Measurements from ENCODE around the gene LRRC27. TPM values are rescaled to one million over a fixed set of nuclear protein-coding genes. Genes with fewer than 3 reads are reported as not detected.
A peak's percentile ranks its signal among the peaks of the same experiment; 100 is the strongest.

Gene LRRC27
- total RNA-seq, 2 donors from 2014 or later = 5.8 to 6.1 TPM

- Histone ChIP-seq H3K4me1 (peaks cover 45% of the 10 kb centered on the region), H3K9me3 (no peaks in the 10 kb centered on the region), H3K4me3 (no peak overlapping the region), H3K27me3 (no peaks in the 10 kb centered on the region), H3K27ac (peak overlapping the region; percentile 71), H3K36me3 (no peaks in the 10 kb centered on the region), H3K9ac (ENCODE audit: low read depth in 2 of 2, low read length in 2 of 2) (peak overlapping the region; percentile 59 to 80)
- peak; percentile 92 for DNase-seq
- TF ChIP-seq, protein P1, sequence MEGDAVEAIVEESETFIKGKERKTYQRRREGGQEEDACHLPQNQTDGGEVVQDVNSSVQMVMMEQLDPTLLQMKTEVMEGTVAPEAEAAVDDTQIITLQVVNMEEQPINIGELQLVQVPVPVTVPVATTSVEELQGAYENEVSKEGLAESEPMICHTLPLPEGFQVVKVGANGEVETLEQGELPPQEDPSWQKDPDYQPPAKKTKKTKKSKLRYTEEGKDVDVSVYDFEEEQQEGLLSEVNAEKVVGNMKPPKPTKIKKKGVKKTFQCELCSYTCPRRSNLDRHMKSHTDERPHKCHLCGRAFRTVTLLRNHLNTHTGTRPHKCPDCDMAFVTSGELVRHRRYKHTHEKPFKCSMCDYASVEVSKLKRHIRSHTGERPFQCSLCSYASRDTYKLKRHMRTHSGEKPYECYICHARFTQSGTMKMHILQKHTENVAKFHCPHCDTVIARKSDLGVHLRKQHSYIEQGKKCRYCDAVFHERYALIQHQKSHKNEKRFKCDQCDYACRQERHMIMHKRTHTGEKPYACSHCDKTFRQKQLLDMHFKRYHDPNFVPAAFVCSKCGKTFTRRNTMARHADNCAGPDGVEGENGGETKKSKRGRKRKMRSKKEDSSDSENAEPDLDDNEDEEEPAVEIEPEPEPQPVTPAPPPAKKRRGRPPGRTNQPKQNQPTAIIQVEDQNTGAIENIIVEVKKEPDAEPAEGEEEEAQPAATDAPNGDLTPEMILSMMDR (IDR thresholded peaks at IDR 0.05) = no peak
- intact Hi-C loops (cut with DNase I) = no loop called here
Measured at GRCh38 chr10:132418527-132419416, 86.8 kb downstream of the LRRC27 start.

DNA sequence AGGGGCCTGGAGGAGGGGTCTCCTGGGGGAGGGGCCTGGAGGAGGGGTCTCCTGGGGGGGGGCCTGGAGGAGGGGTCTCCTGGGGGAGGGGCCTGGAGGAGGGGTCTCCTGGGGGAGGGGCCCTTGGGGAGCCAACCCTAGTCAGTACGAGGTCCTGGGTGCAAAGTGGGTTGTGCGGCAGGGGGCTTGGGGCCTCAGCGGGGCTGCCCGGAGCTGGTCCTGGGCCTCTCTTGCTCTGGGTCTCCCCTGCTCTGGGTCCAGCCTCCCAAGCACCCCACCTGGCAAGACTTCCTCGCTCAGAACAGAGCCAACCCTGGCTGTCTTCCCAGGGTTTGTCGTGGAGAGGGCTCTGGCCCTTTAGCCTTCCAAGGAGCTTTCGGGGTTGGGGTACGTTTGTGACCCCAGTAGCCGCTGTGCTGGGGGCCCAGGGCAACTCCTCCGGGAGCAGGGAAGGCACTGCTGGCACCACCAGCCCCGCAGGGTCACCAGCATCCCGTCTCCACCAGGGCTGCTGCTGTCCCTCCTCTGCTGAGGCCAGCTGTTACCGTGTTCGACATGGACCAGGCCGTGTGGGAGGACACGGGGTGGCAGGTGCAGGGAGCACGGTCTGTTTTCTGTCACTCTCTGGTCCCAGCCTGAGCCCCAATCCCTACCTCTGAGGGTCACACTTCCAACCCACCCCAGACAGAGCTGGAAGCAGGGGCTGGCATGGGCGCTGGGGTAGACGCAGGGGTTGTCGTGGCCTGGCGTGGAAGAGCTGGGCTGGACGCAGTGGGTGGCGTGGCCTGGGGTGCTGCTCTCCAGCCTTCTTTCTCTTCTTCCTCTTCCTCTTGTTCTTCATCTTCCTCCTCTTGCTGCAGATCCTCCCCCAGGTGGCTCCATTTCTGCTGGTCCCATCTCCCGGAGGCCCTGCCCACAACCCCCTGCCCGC is 87.8 kb downstream of the LRRC27 start:
- Histone ChIP-seq H3K4me3 (no peak overlapping the region), H3K27me3 (no peaks in the 10 kb centered on the region), H3K9me3 (no peaks in the 10 kb centered on the region), H3K27ac (peak overlapping the region; percentile 87), H3K4me1 (peaks cover 42% of the 10 kb centered on the region), H3K36me3 (no peaks in the 10 kb centered on the region), H3K9ac (ENCODE audit: low read depth in 2 of 2, low read length in 2 of 2) (peak overlapping the region; percentile 68 to 93)
- TF ChIP-seq, protein P1 (IDR thresholded peaks at IDR 0.05) = no peak
- intact Hi-C loops (cut with DNase I) = no loop called here
- DNase-seq = no peak

DNA sequence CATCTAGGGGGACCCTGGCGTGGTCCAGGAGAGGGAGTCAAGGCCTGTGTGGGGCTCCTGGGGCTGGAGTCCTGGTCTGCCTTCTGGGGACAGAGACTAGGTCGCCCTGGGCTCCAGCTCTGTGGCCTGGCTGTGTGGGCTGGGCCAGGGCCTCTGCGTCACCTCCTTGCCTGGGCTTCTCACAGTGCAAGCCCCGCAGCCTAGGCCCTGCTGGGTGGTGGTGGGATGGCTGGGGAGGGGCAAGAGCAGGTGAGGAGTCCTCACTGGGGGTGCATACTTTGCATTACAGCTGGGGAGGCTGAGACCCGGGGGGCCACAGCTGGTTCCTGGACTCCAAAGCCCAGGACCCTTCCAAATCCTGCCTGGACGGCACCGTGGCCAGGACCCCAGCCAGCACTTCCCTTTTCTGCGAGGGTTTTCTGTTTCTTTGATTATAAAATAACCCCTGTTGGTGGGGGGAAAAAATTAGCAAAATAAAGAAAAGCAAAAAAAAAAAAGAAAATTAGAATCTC is 88.5 kb downstream of the LRRC27 start:
- Histone ChIP-seq H3K4me3 (no peak overlapping the region), H3K4me1 (peaks cover 42% of the 10 kb centered on the region), H3K27ac (peak overlapping the region; percentile 87), H3K27me3 (no peaks in the 10 kb centered on the region), H3K9ac (ENCODE audit: low read depth in 2 of 2, low read length in 2 of 2) (peak overlapping the region; percentile 68 to 93), H3K9me3 (no peaks in the 10 kb centered on the region), H3K36me3 (no peaks in the 10 kb centered on the region)
- intact Hi-C loops (cut with DNase I) = no loop called here
- DNase-seq = no peak
- TF ChIP-seq, protein P1 (IDR thresholded peaks at IDR 0.05) = no peak

GRCh38 chr10:132420981-132421846 is 89.2 kb downstream of the LRRC27 start:
- H3K4me1 ChIP-seq = peaks cover 42% of the 10 kb centered on the region
- DNase-seq = peak; percentile 91
- no peak overlapping the region for H3K4me3 ChIP-seq
- H3K9ac ChIP-seq (ENCODE audit: low read depth in 2 of 2, low read length in 2 of 2) = peak overlapping the region; percentile 84 to 93
- H3K9me3 ChIP-seq = no peaks in the 10 kb centered on the region
- intact Hi-C loops (cut with DNase I) = no loop called here
- H3K36me3 ChIP-seq = no peaks in the 10 kb centered on the region
- H3K27me3 ChIP-seq = no peaks in the 10 kb centered on the region
- TF ChIP-seq, protein P1 (IDR thresholded peaks at IDR 0.05) = no peak
- H3K27ac ChIP-seq = peak overlapping the region; percentile 87

Measured in colonic mucosa (tissue), 4 donors.